Activated T-helper 2 cell treated with anti-CD3 and anti-CD28 coated beads, Interferon-gamma antibody, Interleukin-2, Interleukin-4, amounts not matched to agents 10 μg/mL and 5 μg/mL and 100 μg/mL, durations not matched to agents 14 hours and 24 hours and 36 hours (primary cell): Measurements from ENCODE around the gene SLC7A8. TPM values are rescaled to one million over a fixed set of nuclear protein-coding genes. Genes with fewer than 3 reads are reported as not detected.
A peak's percentile ranks its signal among the peaks of the same experiment; 100 is the strongest.

Experiments
- DNase-seq: peaks from one replicate; pipeline ENCODE4 v3.0.0; 2021; ENCODE audit warnings: low spot score
- H3K27ac Mint-ChIP-seq: one replicate; pipeline ENCODE4 v1.8.0; 2021; ENCODE audit warnings: mixed read lengths
- H3K27me3 Mint-ChIP-seq: one replicate; pipeline ENCODE4 v1.8.0; 2021; ENCODE audit warnings: low read depth, mixed read lengths
- H3K36me3 Mint-ChIP-seq: one replicate; pipeline ENCODE4 v1.8.0; 2021; ENCODE audit warnings: low read depth, mixed read lengths
- H3K4me1 Mint-ChIP-seq: one replicate; pipeline ENCODE4 v1.8.0; 2021; ENCODE audit warnings: low read depth, mixed read lengths
- H3K4me3 Mint-ChIP-seq: one replicate; pipeline ENCODE4 v1.8.0; 2021; ENCODE audit warnings: low read depth, mild to moderate bottlenecking, moderate library complexity, mixed read lengths
- H3K9me3 Mint-ChIP-seq: one replicate; pipeline ENCODE4 v1.8.0; 2021; ENCODE audit warnings: mixed read lengths
- intact Hi-C: fragments of 100-400 bp; cut with micrococcal nuclease; formaldehyde crosslinking; loops from one replicate; pipeline ENCODE4 v1.15.1; 2023
- total RNA-seq: library from RNA; stranded (reverse); gene quantifications from 2 replicates; pipeline ENCODE4 v1.2.3, GENCODE V29; 2022

SLC7A8 gene
- total RNA-seq, 1 donor from 2014 or later = 5.3 TPM

DNA sequence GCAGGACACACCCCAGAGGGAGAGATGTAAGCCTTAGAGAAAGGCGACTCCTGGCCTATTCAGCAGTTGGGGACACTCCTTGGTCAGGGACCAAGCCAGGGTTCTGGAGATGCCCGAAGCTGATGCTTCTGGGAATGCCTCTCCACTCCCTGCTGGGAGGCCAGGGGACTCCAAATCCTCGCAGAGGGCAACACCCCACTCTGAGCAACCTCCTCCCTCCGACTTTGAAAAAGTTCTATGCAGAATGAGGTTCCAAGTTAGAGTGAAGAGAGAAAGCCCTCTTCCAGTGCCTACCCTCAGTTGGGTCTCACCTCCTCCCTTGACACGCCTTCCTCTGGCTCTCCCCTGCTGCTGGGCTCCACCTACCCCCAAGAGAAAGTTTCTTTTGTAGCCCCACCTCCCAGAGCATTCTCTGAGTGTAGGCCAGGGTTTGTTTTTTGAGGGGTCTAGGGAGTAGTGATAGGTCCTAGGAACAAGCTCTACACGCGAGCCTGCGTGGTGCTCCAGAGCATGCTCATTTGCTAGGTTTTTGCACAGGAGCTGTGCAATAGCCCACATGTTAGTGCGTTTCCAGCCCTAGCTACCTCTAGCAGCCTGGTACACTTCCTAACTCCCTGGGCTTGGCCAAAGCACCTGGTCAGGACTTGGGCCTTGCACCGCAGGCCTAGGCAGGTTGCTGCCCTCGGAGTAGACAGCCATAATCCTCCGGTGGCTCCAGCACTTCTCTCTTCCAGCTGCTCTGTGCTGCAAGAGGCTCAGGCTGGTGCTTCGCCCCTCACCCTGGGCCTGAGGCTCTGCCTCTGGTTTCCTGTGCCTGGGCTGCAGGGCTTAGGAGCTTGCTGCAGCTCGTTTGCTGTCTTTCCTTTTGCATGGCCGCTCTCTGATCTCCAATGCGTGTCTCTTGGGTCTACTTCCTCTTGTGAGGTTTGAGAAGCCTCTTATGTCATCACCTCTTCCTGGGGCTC lies 63.8 kb downstream of the SLC7A8 start:
- intact Hi-C loops = loop anchor here (1.0 to 5.0 kb wide), 3 partner anchors 38 to 182 kb away; no protein-coding TSS in a partner anchor
- Mint-ChIP-seq H3K4me1 (peaks cover 23% of the 10 kb centered on the region), H3K36me3 (no peaks in the 10 kb centered on the region), H3K4me3 (no peak overlapping the region), H3K27ac (peak overlapping the region; percentile 64), H3K9me3 (no peaks in the 10 kb centered on the region), H3K27me3 (no peaks in the 10 kb centered on the region)
- no peak for DNase-seq

DNA sequence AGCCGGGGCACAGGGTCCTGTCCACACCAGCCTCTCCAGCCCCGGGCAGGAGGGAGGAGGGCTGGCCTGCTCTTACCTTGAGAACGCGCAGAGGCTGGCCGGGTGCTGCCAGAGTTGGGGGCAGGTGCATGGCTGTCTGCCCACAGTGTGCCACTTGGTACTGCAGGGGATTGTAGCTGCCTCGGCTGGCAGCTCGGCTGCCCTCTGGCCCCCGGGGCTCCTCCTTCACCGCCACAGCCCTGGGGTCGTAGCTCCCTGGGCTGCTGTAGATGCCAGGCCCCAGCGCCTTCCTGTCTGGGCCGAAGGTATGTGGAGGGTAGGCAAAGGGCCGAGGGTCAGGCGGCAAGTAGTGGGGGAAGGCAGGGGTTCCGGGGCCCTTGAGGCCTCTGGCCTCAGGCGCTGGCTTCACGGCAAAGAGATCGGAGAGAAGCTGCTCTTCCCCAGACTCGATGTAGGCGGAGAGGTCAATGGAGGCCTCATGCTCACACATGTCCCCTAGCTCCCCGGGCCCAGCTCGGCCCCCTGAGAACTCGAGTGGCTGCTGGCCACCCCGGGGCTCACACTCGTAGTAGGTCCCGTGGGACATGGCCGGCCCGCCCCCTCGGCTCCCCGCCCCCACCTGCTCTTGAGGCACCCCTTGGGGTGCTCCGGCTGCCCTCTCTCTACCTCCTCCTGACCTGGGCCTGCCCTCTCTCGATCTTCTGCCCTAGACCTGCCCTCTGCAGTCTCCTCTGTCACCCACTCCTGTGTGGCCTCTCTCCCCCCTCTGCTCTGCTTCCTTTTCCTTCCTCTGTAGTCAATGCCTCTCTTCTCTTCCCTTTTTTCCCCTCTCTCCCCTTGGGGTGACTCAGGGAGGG lies 64.7 kb downstream of the SLC7A8 start, which contains the start of gene CEBPE:
TSS of gene CEBPE (minus strand) at position 750 of the 857 bp plus-strand sequence. CDS start at position 586, 164 bp downstream.
- no peaks in the 10 kb centered on the region for H3K27me3 Mint-ChIP-seq
- H3K4me1 Mint-ChIP-seq = peaks cover 26% of the 10 kb centered on the region
- H3K36me3 Mint-ChIP-seq = no peaks in the 10 kb centered on the region
- peak within 1 kb of the TSS; percentile 64 for H3K27ac Mint-ChIP-seq
- DNase-seq = no peak
- no peaks in the 10 kb centered on the region for H3K9me3 Mint-ChIP-seq
- no peak within 1 kb of the TSS for H3K4me3 Mint-ChIP-seq
- intact Hi-C loops = no loop called here

DNA sequence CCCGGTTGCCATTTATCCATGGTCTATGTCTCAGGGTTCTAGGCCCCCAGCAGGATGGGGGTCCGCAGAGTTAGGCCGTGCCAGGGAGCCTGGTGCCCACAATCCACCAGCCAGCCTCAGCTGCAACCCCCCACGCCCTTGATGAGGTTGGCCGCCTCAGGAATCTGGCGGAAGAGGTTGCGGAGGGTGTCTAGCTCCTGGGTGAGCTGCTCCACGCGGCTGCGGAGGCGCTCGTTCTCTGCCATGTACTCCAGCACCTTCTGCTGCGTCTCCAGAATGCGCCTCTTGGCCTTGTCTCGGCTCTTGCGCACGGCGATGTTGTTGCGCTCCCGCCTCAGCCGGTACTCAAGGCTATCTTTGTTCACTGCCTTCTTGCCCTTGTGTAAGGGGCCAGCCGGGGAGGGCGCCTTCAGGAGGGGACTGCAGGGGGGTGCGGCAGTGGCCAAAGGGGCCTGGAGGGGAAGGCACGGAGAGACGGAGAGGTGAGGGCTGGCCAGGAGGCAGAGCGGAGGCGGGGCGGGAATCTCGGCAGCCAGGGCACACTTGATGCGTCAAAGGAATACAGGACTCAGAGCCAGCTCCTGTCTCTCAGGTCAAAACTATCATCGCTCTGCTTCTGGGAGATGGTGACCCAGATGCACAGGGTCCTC lies 66.0 kb downstream of the SLC7A8 start:
- no peak for DNase-seq
- Mint-ChIP-seq H3K4me3 (no peak overlapping the region), H3K4me1 (peaks cover 26% of the 10 kb centered on the region), H3K27me3 (no peaks in the 10 kb centered on the region), H3K36me3 (no peaks in the 10 kb centered on the region), H3K9me3 (no peaks in the 10 kb centered on the region), H3K27ac (no peak overlapping the region)
- intact Hi-C loops = no loop called here

DNA sequence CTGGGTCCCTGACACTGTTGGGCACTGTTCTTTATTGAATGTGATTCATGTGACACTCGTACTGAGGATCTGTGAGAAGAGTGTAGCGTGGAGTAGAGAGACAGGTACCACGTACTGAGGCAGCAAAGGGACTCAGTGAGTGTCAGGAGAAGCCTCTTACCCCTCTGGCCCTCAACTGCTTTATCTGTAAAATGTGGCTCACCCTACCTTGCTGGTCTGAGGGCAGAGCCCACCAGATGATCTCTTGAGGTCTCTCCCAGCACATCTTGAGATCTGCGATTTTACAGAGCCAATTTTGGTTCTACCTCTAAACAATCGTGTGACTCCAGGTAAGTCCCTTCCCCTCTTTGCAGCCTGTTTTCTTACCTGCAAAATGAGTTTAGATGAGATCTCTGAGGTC lies 67.5 kb downstream of the SLC7A8 start:
- no peak for DNase-seq
- Mint-ChIP-seq H3K9me3 (no peaks in the 10 kb centered on the region), H3K4me1 (peaks cover 20% of the 10 kb centered on the region), H3K4me3 (no peak overlapping the region), H3K27me3 (no peaks in the 10 kb centered on the region), H3K27ac (no peak overlapping the region), H3K36me3 (no peaks in the 10 kb centered on the region)
- intact Hi-C loops = no loop called here

DNA sequence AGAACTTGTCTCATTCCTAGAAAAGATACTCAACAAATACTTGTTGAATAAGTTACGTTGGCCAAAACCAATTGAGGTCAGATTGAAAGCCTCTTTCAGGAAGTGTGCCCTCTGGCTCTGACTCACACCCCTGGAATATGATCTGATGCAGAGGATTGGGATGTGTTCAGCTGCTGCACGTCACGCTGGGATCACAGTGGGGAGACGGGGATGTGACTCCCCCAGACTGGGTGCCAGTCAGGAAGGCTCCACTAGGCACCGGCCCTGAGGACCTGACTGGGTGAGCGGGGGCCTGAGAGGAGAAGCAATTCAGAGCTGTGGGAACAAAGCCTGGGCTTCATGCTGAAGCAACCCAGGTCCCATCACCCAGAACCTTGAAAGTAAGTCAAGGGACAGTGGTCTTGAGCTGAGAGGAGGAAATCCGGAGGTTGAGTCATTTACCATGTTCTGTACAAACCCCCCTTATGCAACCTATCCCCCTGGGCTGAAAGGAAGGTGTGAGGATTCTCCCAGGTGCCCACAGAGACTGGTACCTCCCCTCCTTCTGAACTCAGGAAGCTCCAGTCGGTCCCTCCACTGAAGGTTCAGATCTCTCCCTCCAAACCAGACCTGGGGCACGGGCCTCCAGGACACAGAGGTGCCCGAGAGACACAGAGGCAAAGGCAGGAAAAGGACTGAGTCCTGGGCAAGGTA lies 68.3 kb downstream of the SLC7A8 start:
- DNase-seq = no peak
- Mint-ChIP-seq H3K4me3 (no peak overlapping the region), H3K9me3 (no peaks in the 10 kb centered on the region), H3K27ac (no peak overlapping the region), H3K27me3 (no peaks in the 10 kb centered on the region), H3K4me1 (peaks cover 13% of the 10 kb centered on the region), H3K36me3 (no peaks in the 10 kb centered on the region)
- intact Hi-C loops = no loop called here

DNA sequence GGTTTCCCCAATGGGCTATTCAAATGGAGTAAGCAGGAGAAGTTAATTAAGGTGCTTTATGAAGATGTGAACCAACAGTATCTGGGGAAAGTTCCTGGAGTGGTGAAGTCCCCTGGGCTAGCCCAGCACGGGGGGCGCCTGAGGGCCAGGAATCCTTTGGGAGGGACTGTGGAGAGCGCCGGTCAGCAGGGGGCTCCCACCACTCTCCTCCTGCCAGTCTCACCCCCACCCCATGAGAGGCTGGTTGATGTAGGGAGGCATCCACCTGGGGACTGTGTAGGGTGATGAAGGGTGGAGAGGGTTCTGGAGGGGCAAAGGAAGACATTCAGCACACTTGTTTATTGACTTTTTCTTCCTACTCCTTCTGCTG lies 68.8 kb downstream of the SLC7A8 start:
- Mint-ChIP-seq H3K27me3 (no peaks in the 10 kb centered on the region), H3K27ac (no peak overlapping the region), H3K4me1 (peaks cover 11% of the 10 kb centered on the region), H3K36me3 (no peaks in the 10 kb centered on the region), H3K4me3 (no peak overlapping the region), H3K9me3 (no peaks in the 10 kb centered on the region)
- intact Hi-C loops = no loop called here
- no peak for DNase-seq

DNA sequence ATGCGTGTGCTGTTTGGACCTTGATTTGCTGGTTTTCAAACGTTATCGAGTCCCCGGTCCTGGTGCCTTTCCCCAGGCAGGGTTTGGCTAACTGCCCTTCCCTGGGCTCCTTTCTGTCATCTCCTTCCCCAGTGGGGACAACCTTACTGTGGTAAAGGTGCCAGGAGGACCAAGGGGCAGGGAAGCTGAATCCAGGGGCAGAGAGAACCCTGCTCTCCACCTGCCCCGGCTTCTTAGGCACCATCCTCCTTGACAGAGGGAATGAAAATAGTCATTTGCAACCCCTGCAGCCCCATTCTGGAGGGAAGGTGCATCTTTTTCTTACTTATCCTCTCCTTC lies 69.4 kb downstream of the SLC7A8 start:
- intact Hi-C loops = no loop called here
- no peak for DNase-seq
- Mint-ChIP-seq H3K9me3 (no peaks in the 10 kb centered on the region), H3K27ac (no peak overlapping the region), H3K36me3 (no peaks in the 10 kb centered on the region), H3K4me3 (no peak overlapping the region), H3K4me1 (peaks cover 10% of the 10 kb centered on the region), H3K27me3 (no peaks in the 10 kb centered on the region)

DNA sequence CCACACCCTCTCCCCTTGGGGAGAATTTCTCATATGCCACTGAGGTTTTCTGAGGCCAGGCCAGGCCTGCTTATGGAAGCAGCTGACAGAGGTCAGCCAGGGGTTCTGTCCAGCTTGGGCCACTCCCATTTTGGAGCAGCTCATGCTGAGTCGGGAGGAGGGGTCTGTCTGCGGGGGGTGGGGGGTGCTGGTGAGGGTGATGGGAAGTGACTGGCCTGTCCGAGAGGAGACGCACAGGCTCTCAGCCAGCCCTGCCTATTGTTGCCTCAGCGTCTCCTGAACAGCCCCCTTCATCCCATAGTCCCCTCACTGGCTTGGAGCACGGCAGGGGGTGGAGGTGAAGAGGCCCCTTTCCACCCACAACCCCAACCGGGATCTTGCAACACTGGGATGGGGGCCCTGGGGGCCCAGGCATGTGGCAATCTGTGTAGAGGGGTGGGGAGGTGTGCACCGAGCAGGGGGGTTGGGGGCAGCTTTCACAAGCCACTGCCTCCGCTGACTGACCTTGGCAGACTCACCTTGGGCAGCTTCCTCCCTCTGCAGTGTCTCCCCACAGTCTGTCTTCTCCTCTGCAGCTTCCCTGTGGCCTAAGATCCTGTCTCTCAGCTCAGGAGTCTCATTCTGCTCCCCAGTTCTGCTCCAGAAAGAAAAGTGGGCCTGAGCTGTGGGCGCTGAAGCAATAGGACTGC lies 69.9 kb downstream of the SLC7A8 start:
- no peaks in the 10 kb centered on the region for H3K27me3 Mint-ChIP-seq
- intact Hi-C loops = no loop called here
- H3K4me1 Mint-ChIP-seq = peaks cover 10% of the 10 kb centered on the region
- H3K36me3 Mint-ChIP-seq = no peaks in the 10 kb centered on the region
- no peaks in the 10 kb centered on the region for H3K9me3 Mint-ChIP-seq
- H3K4me3 Mint-ChIP-seq = no peak overlapping the region
- H3K27ac Mint-ChIP-seq = no peak overlapping the region
- DNase-seq = no peak

DNA sequence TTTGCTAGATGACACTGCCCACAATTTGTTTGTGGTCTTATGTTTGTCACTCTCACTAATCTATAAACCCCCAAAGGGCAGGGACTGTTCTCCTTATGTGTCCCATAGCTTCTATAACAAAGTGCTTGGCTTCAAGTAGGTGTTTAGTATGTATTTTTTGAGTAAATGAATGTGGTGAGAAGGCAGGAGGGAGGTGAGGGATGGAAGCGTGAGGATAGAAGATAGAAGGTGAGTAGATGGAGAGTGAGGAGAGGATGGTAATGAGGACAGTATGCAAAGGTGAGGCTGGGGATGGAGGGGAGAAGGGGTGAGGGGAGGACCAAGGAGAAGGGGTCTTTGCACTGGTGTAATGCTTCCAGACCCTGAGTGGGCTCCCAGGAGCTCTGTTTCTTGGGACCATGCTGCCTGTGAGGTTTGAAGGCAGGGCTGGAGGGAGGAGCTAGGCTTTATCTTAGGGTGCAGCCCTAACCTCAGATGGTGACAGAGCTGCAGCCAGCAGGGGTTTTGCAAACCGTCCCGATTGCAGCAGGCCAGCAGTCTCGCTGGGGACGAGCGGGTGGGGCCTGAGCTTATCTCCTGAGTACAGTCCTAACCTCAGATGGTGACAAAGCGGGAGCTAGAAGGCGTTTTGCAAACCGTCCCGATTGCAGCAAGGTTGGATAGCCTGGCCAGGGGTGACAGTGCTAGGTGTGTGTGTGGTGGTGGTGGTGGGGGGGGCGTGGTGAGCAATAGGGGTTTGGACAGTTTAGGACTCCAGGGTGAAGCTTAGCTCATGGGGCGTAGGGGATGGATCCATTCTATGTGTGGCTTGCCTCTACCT lies 70.9 kb downstream of the SLC7A8 start:
- Mint-ChIP-seq H3K36me3 (no peaks in the 10 kb centered on the region), H3K27ac (no peak overlapping the region), H3K4me3 (no peak overlapping the region), H3K27me3 (no peaks in the 10 kb centered on the region), H3K4me1 (peaks cover 10% of the 10 kb centered on the region), H3K9me3 (no peaks in the 10 kb centered on the region)
- DNase-seq = no peak
- intact Hi-C loops = no loop called here

DNA sequence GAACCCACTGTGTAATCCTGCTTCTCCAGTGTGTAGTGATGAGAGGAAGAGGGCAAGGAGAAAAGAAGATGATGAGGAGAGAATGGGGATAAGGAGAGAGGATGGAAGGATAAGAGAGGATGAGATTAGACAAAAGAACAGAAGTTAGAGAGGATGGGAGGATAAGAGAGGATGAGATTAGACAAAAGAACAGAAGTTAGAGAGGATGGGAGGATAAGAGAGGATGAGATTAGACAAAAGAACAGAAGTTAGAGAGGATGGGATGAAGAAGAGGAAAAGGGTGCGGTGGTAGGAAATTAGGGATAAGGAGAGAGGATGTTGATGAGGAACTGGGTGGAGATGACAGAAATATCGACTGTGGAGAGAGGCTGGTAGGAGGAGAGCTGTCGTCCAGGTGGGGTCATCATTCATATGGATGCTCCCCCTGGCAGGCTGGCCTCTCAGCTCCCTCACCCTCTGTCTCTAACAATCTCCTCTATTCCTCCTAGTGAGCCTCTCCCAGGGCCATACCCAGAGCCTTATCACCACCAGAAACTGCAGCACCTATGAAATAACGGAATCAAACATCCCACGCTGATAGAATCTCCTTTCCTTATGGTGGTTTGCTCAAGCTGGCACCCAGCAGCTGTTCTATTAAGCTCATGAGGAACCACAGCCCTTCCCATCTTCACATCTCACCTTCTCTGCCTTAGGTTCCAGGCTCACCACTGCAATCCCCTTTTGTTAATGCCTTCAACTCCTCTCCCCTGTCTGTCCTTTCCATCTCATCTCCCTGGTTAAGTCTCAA lies 72.7 kb downstream of the SLC7A8 start:
- intact Hi-C loops = no loop called here
- H3K4me1 Mint-ChIP-seq = peaks cover 10% of the 10 kb centered on the region
- no peak overlapping the region for H3K27ac Mint-ChIP-seq
- H3K27me3 Mint-ChIP-seq = no peaks in the 10 kb centered on the region
- H3K36me3 Mint-ChIP-seq = no peaks in the 10 kb centered on the region
- no peak overlapping the region for H3K4me3 Mint-ChIP-seq
- H3K9me3 Mint-ChIP-seq = no peaks in the 10 kb centered on the region
- no peak for DNase-seq

DNA sequence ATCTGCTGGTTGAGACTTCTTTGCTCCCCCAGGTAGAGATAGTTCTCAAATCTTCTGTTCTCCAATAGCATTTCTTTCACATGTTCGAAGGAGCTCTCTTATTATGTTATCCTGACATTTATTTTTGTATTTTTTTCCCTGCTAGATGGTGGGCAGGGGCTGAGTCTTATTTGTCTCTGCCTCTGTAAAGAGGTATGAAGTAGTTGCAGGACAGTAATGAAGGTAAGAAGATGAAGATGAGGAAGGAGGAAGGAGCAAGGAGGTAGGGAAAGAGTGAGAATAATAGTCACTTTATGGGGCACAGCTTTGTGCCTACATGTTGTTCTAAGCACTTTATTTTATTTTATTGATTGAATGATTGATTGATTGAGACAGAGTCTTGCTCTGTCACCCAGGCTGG lies 73.7 kb downstream of the SLC7A8 start:
- Mint-ChIP-seq H3K9me3 (no peaks in the 10 kb centered on the region), H3K27ac (no peak overlapping the region), H3K27me3 (no peaks in the 10 kb centered on the region), H3K4me1 (peaks cover 5% of the 10 kb centered on the region), H3K4me3 (no peak overlapping the region), H3K36me3 (no peaks in the 10 kb centered on the region)
- intact Hi-C loops = no loop called here
- DNase-seq = no peak
